CD4-positive, alpha-beta T cell treated with Interferon alpha-2 for 1 hour (primary cell): ENCODE measurements around the gene SCYGR6.

Experiments used
- DNase-seq, 2 donors: peaks; one replicate each; pipeline ENCODE4 v3.0.0-alpha.2; 2020 to 2022

SCYGR6 gene

GRCh38 chr2:227710986-227711385 lies 13.6 kb downstream of the SCYGR6 start:
- DNase-seq, result no peak

DNA sequence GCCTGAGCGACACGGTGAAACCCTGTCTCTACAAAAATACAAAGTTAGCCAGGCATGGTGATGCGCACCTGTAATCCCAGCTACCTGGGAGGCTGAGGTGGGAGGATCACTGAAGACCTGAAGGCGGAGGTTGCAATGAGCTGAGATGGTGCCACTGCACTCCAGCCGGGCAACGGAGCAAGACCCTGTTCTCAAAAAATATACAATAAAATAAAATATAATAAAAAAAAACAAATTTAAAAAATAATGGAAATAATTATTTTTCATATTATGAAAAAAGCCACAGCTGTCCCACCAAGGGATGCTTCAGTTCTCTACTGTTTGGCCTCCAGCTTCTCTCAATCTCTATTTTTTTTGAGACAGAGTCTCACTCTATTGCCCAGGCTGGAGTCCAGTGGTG lies 17.2 kb downstream of the SCYGR6 start:
- no peak for DNase-seq

DNA sequence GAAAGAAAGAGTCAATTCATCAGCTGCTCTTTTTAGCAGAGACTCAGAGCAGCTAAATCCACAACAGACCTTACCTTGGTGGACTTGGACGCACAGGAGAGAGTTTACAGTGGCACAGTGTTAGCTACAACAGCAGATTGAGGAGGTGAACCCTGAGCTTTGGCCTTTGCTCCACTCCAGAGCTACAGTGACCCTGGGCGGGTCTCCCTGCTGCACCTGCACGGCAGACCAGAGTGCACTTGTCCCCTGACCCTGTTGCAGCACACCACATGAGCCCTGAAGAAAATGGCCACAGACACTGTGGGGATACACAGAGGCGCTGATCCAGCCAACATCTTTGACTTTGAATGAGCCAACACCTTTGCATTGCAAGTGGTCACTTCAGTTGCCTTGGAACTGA lies 17.7 kb downstream of the SCYGR6 start:
- DNase-seq, result no peak

DNA sequence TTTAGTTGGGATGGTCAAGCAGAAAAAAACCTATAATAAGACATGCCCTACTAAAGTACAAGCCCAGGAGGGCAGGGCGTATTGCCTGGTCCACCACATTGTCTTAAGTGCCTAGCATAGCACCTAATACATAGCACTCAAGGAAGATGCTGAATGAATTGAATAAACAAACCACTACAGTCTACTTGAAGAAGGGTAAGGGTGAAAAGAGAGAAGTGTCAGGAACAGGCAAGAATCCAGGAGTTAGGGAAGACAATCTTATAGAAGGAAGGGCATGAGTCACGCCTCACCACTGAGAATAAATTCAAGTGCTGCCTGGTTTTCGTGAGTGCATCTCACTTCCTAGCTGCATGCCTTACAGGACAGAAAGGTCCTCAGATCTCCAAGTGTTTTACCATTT lies 20.6 kb downstream of the SCYGR6 start:
- DNase-seq, result no peak

GRCh38 chr2:227703280-227703732 lies 21.3 kb downstream of the SCYGR6 start:
- no peak for DNase-seq

DNA sequence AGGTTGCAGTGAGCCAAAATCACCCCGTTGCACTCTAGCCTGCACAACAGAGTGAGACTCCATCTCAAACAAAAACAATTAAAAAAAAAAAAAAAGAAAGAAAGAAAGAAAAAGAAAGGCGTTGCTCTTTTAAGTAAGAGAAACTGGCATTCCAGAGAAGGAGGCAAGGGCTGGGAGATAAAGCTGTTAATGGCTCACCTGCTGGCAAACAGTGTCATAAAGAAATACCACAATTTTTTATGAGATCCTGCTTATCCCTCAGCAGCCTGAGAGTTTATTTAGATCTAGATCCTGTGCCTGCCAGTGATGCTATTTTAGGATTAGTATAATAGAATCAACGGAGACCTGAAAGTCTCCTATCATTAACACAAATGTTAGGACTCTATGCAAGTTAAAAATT lies 23.0 kb downstream of the SCYGR6 start:
- DNase-seq, result no peak

- DNase-seq, result no peak
Measured at GRCh38 chr2:227696990-227697679, 27.4 kb downstream of the SCYGR6 start.

GRCh38 chr2:227687189-227687588 lies 37.4 kb downstream of the SCYGR6 start:
- no peak for DNase-seq

- DNase-seq, result no peak
Measured at GRCh38 chr2:227684258-227684657, 40.3 kb downstream of the SCYGR6 start.

DNA sequence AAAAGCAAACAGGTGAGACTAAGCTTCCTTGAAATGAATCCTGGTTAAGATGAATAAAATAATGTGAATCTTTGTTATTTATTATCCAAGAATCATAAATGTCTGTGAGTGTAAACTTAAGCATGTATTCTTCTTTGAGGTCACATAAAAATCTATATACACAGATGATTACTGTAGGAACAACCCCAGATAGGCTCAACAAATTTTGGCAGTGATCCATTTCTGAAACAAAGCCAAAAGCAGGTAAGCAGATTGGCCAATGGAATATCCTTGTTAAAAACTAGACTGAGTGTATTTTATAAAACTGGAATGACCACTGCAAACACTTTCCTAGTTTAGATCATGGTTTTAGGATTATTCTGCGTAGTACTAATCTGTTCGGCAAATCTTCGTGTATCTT lies 46.6 kb downstream of the SCYGR6 start:
- no peak for DNase-seq

- DNase-seq, result no peak
Measured at GRCh38 chr2:227674485-227674884, 50.1 kb downstream of the SCYGR6 start.
